Measurements from ENCODE around the gene TBC1D22A. TPM values are rescaled to one million over a fixed set of nuclear protein-coding genes. Genes with fewer than 3 reads are reported as not detected.

The TBC1D22A gene
- total and polyA plus RNA-seq, 2 experiments from 2014 or later, result 9.6 to 13.3 TPM

DNA sequence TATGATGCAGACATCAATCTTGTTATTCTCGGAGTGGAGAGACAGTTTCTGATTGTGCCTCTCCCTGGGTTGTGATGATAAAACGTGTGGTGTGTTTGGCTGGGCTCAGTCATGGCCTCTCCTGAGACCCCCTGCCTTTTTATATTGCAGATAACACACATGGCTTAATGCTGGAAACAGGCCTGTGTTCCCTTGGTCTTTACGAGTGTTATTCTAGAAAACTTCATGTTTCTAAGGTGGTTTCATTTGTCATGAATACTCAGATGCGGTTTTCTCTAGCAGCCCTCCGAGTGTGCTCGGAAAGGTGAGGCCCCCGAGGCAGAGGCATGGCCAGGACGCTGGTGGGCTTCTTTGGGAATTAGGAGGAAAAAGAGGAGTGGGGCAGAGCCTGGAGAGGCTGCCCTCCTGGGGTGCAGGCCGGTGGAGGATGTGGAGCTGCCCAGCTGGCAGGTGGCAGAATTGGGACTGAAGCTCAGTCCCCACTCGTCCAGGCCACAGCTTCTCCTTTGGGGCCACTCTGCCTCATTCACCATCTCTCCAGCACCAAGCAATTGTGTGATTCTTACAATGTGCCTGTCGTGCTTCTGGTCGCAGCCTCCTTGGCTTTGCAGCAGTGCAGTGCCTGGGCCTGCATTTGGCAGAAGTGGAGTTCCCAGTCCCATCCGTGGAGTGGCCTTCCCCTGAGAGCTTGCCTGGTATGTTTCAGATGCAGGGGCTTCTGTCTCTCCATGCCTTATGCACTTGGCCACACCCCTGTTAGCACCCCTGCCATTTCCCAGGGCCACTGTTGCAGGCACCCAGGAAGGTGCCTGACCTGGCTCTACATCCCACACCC lies 309.6 kb downstream of the TBC1D22A start:
- Mint-ChIP-seq H3K4me1 (peaks cover 5% of the 10 kb centered on the region; the same call in 1 of the 3 replicates), H3K27ac (no peak overlapping the region), H3K9me3 (peaks cover 8% of the 10 kb centered on the region), H3K36me3 (ENCODE audit: low read depth) (no peaks in the 10 kb centered on the region), H3K4me3 (no peak overlapping the region), H3K27me3 (ENCODE audit: insufficient read depth, low read depth, poor library complexity) (peaks cover 4% of the 10 kb centered on the region)
- Histone ChIP-seq H3K4me1 (ENCODE audit: insufficient read depth) (no peaks in the 10 kb centered on the region), H3K36me3 (ENCODE audit: insufficient read depth) (no peaks in the 10 kb centered on the region), H3K4me2 (no peak overlapping the region), H3K27me3 (ENCODE audit: insufficient read depth) (no peaks in the 10 kb centered on the region), H3F3A (replicated peaks; ENCODE audit: low read depth) (no peaks in the 10 kb centered on the region), H3K4me3 (no peak overlapping the region), H3K9me2 (ENCODE audit: insufficient read depth) (no peaks in the 10 kb centered on the region), H3K27ac (ENCODE audit: low read depth) (no peak overlapping the region), H4K20me1 (replicated peaks; ENCODE audit: insufficient read depth) (no peaks in the 10 kb centered on the region), H3K79me2 (replicated peaks; ENCODE audit: insufficient read depth) (no peaks in the 10 kb centered on the region; the same call in 1 of the 2 replicates), H2AFZ (no peak overlapping the region)
- DNase-seq (ENCODE audit: low spot score) (no peak), ATAC-seq (no peak; the same call in 2 of the 3 replicates)
- TF ChIP-seq, protein P1, sequence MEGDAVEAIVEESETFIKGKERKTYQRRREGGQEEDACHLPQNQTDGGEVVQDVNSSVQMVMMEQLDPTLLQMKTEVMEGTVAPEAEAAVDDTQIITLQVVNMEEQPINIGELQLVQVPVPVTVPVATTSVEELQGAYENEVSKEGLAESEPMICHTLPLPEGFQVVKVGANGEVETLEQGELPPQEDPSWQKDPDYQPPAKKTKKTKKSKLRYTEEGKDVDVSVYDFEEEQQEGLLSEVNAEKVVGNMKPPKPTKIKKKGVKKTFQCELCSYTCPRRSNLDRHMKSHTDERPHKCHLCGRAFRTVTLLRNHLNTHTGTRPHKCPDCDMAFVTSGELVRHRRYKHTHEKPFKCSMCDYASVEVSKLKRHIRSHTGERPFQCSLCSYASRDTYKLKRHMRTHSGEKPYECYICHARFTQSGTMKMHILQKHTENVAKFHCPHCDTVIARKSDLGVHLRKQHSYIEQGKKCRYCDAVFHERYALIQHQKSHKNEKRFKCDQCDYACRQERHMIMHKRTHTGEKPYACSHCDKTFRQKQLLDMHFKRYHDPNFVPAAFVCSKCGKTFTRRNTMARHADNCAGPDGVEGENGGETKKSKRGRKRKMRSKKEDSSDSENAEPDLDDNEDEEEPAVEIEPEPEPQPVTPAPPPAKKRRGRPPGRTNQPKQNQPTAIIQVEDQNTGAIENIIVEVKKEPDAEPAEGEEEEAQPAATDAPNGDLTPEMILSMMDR (conservative IDR thresholded peaks at IDR 0.05; ENCODE audit: low read depth in 2 of 2), result no peak
- TF ChIP-seq, protein P2, sequence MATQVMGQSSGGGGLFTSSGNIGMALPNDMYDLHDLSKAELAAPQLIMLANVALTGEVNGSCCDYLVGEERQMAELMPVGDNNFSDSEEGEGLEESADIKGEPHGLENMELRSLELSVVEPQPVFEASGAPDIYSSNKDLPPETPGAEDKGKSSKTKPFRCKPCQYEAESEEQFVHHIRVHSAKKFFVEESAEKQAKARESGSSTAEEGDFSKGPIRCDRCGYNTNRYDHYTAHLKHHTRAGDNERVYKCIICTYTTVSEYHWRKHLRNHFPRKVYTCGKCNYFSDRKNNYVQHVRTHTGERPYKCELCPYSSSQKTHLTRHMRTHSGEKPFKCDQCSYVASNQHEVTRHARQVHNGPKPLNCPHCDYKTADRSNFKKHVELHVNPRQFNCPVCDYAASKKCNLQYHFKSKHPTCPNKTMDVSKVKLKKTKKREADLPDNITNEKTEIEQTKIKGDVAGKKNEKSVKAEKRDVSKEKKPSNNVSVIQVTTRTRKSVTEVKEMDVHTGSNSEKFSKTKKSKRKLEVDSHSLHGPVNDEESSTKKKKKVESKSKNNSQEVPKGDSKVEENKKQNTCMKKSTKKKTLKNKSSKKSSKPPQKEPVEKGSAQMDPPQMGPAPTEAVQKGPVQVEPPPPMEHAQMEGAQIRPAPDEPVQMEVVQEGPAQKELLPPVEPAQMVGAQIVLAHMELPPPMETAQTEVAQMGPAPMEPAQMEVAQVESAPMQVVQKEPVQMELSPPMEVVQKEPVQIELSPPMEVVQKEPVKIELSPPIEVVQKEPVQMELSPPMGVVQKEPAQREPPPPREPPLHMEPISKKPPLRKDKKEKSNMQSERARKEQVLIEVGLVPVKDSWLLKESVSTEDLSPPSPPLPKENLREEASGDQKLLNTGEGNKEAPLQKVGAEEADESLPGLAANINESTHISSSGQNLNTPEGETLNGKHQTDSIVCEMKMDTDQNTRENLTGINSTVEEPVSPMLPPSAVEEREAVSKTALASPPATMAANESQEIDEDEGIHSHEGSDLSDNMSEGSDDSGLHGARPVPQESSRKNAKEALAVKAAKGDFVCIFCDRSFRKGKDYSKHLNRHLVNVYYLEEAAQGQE (IDR thresholded peaks at IDR 0.05; ENCODE audit: unreplicated experiment), result no peak
- TF ChIP-seq POLR2AphosphoS5 (IDR thresholded peaks at IDR 0.05; ENCODE audit: low read depth) (no peak), EZH2 (IDR thresholded peaks at IDR 0.05; ENCODE audit: low read depth, unreplicated experiment) (no peak), CREB1 (CRISPR knock-in tag; IDR thresholded peaks at IDR 0.05; ENCODE audit: low read depth) (no peak), EZH2phosphoT487 (IDR thresholded peaks at IDR 0.05; ENCODE audit: unreplicated experiment) (no peak), ZNF331 (CRISPR knock-in tag; IDR thresholded peaks at IDR 0.05; ENCODE audit: low read depth) (no peak), STAT1 (IDR thresholded peaks at IDR 0.05; ENCODE audit: unreplicated experiment) (no peak), JUNB (IDR thresholded peaks at IDR 0.05; ENCODE audit: unreplicated experiment) (no peak), ZNF114 (CRISPR knock-in tag; IDR thresholded peaks at IDR 0.05) (no peak), NANOG (IDR thresholded peaks at IDR 0.05; ENCODE audit: borderline replicate concordance) (no peak)
- TF ChIP-seq, protein P3, sequence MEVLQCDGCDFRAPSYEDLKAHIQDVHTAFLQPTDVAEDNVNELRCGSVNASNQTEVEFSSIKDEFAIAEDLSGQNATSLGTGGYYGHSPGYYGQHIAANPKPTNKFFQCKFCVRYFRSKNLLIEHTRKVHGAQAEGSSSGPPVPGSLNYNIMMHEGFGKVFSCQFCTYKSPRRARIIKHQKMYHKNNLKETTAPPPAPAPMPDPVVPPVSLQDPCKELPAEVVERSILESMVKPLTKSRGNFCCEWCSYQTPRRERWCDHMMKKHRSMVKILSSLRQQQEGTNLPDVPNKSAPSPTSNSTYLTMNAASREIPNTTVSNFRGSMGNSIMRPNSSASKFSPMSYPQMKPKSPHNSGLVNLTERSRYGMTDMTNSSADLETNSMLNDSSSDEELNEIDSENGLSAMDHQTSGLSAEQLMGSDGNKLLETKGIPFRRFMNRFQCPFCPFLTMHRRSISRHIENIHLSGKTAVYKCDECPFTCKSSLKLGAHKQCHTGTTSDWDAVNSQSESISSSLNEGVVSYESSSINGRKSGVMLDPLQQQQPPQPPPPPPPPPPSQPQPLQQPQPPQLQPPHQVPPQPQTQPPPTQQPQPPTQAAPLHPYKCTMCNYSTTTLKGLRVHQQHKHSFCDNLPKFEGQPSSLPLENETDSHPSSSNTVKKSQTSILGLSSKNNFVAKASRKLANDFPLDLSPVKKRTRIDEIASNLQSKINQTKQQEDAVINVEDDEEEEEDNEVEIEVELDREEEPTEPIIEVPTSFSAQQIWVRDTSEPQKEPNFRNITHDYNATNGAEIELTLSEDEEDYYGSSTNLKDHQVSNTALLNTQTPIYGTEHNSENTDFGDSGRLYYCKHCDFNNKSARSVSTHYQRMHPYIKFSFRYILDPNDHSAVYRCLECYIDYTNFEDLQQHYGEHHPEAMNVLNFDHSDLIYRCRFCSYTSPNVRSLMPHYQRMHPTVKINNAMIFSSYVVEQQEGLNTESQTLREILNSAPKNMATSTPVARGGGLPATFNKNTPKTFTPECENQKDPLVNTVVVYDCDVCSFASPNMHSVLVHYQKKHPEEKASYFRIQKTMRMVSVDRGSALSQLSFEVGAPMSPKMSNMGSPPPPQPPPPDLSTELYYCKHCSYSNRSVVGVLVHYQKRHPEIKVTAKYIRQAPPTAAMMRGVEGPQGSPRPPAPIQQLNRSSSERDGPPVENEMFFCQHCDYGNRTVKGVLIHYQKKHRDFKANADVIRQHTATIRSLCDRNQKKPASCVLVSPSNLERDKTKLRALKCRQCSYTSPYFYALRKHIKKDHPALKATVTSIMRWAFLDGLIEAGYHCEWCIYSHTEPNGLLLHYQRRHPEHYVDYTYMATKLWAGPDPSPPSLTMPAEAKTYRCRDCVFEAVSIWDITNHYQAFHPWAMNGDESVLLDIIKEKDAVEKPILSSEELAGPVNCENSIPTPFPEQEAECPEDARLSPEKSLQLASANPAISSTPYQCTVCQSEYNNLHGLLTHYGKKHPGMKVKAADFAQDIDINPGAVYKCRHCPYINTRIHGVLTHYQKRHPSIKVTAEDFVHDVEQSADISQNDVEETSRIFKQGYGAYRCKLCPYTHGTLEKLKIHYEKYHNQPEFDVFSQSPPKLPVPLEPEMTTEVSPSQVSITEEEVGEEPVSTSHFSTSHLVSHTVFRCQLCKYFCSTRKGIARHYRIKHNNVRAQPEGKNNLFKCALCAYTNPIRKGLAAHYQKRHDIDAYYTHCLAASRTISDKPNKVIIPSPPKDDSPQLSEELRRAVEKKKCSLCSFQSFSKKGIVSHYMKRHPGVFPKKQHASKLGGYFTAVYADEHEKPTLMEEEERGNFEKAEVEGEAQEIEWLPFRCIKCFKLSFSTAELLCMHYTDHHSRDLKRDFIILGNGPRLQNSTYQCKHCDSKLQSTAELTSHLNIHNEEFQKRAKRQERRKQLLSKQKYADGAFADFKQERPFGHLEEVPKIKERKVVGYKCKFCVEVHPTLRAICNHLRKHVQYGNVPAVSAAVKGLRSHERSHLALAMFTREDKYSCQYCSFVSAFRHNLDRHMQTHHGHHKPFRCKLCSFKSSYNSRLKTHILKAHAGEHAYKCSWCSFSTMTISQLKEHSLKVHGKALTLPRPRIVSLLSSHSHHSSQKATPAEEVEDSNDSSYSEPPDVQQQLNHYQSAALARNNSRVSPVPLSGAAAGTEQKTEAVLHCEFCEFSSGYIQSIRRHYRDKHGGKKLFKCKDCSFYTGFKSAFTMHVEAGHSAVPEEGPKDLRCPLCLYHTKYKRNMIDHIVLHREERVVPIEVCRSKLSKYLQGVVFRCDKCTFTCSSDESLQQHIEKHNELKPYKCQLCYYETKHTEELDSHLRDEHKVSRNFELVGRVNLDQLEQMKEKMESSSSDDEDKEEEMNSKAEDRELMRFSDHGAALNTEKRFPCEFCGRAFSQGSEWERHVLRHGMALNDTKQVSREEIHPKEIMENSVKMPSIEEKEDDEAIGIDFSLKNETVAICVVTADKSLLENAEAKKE (CRISPR knock-in tag; IDR thresholded peaks at IDR 0.05), result no peak
- TF ChIP-seq, protein P4, sequence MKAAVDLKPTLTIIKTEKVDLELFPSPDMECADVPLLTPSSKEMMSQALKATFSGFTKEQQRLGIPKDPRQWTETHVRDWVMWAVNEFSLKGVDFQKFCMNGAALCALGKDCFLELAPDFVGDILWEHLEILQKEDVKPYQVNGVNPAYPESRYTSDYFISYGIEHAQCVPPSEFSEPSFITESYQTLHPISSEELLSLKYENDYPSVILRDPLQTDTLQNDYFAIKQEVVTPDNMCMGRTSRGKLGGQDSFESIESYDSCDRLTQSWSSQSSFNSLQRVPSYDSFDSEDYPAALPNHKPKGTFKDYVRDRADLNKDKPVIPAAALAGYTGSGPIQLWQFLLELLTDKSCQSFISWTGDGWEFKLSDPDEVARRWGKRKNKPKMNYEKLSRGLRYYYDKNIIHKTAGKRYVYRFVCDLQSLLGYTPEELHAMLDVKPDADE (IDR thresholded peaks at IDR 0.05), result no peak
